ENCODE results near the gene ZNF205.
A peak's percentile ranks its signal among the peaks of the same experiment; 100 is the strongest.
"Not testable (repeated sequence)": the region's sequence is repeated elsewhere in the genome, so short reads cannot be mapped to it uniquely, and the experiment has no call there.

Gene ZNF205

GRCh38 chr16:3164121-3164991 is 52.0 kb downstream of the ZNF205 start:
- H3K4me3 ChIP-seq (ENCODE audit: low read depth, low read length, poor library complexity, severe bottlenecking) = no peak overlapping the region
- H3F3A ChIP-seq (ENCODE audit: insufficient read depth, low read length) = no peaks in the 10 kb centered on the region; the same call in 1 of the 2 replicates
- no peaks in the 10 kb centered on the region for H3K36me3 ChIP-seq (ENCODE audit: insufficient read depth, low read length)
- H3K9me3 ChIP-seq (ENCODE audit: low read length) = no peaks in the 10 kb centered on the region
- H3K79me2 ChIP-seq (ENCODE audit: insufficient read depth, low read length) = no peaks in the 10 kb centered on the region
- H3K27me3 ChIP-seq (ENCODE audit: insufficient read depth, low read length) = peaks cover 6% of the 10 kb centered on the region; the same call in 1 of the 2 replicates
- no peak overlapping the region for H3K4me2 ChIP-seq (ENCODE audit: low read length)
- peaks cover 20% of the 10 kb centered on the region for H3K4me1 ChIP-seq (ENCODE audit: insufficient read depth, low read length, severe bottlenecking)
- H3K9ac ChIP-seq (ENCODE audit: low read length) = no peak overlapping the region
- no peak overlapping the region for H2AFZ ChIP-seq (ENCODE audit: low read length)
- TF ChIP-seq EZH2 (IDR thresholded peaks at IDR 0.05; ENCODE audit: borderline replicate concordance, low read length) = no peak
- TF ChIP-seq CTCF (IDR thresholded peaks at IDR 0.05; ENCODE audit: low read length) = no peak
- no peaks in the 10 kb centered on the region for H4K20me1 ChIP-seq (ENCODE audit: insufficient read depth, low read length)
- H3K9me2 ChIP-seq (ENCODE audit: low read depth, low read length) = no peaks in the 10 kb centered on the region
- H3K27ac ChIP-seq (ENCODE audit: low read depth, low read length, poor library complexity, severe bottlenecking) = no peak overlapping the region

GRCh38 chr16:3165111-3165822 is 52.9 kb downstream of the ZNF205 start:
- TF ChIP-seq EZH2 (IDR thresholded peaks at IDR 0.05; ENCODE audit: borderline replicate concordance, low read length) (no peak), CTCF (IDR thresholded peaks at IDR 0.05; ENCODE audit: low read length) (no peak)
- Histone ChIP-seq H3K9me2 (ENCODE audit: low read depth, low read length) (no peaks in the 10 kb centered on the region), H3K79me2 (ENCODE audit: insufficient read depth, low read length) (no peaks in the 10 kb centered on the region), H2AFZ (ENCODE audit: low read length) (peak overlapping the region; percentile 93), H3F3A (ENCODE audit: insufficient read depth, low read length) (no peaks in the 10 kb centered on the region; the same call in 1 of the 2 replicates), H3K27ac (ENCODE audit: low read depth, low read length, poor library complexity, severe bottlenecking) (no peak overlapping the region), H3K9me3 (ENCODE audit: low read length) (no peaks in the 10 kb centered on the region), H3K27me3 (ENCODE audit: insufficient read depth, low read length) (peaks cover 6% of the 10 kb centered on the region), H3K4me2 (ENCODE audit: low read length) (peak overlapping the region; percentile 68), H3K4me3 (ENCODE audit: low read depth, low read length, poor library complexity, severe bottlenecking) (peak overlapping the region; percentile 56), H3K4me1 (ENCODE audit: insufficient read depth, low read length, severe bottlenecking) (peaks cover 12% of the 10 kb centered on the region), H3K9ac (ENCODE audit: low read length) (peak overlapping the region; percentile 52; the same call in 1 of the 2 replicates), H3K36me3 (ENCODE audit: insufficient read depth, low read length) (no peaks in the 10 kb centered on the region), H4K20me1 (ENCODE audit: insufficient read depth, low read length) (no peaks in the 10 kb centered on the region)

GRCh38 chr16:3166505-3166886 is 54.1 kb downstream of the ZNF205 start:
- H3F3A ChIP-seq (ENCODE audit: insufficient read depth, low read length) = no peaks in the 10 kb centered on the region; the same call in 1 of the 2 replicates
- TF ChIP-seq EZH2 (IDR thresholded peaks at IDR 0.05; ENCODE audit: borderline replicate concordance, low read length) = no peak
- no peak for TF ChIP-seq CTCF (IDR thresholded peaks at IDR 0.05; ENCODE audit: low read length)
- no peak overlapping the region for H2AFZ ChIP-seq (ENCODE audit: low read length)
- H3K9me2 ChIP-seq (ENCODE audit: low read depth, low read length) = no peaks in the 10 kb centered on the region
- no peak overlapping the region for H3K27ac ChIP-seq (ENCODE audit: low read depth, low read length, poor library complexity, severe bottlenecking)
- no peaks in the 10 kb centered on the region for H3K9me3 ChIP-seq (ENCODE audit: low read length)
- H3K27me3 ChIP-seq (ENCODE audit: insufficient read depth, low read length) = peaks cover 6% of the 10 kb centered on the region
- no peak overlapping the region for H3K4me2 ChIP-seq (ENCODE audit: low read length)
- no peaks in the 10 kb centered on the region for H3K79me2 ChIP-seq (ENCODE audit: insufficient read depth, low read length)
- no peaks in the 10 kb centered on the region for H3K36me3 ChIP-seq (ENCODE audit: insufficient read depth, low read length)
- no peak overlapping the region for H3K9ac ChIP-seq (ENCODE audit: low read length)
- H4K20me1 ChIP-seq (ENCODE audit: insufficient read depth, low read length) = no peaks in the 10 kb centered on the region
- H3K4me1 ChIP-seq (ENCODE audit: insufficient read depth, low read length, severe bottlenecking) = peaks cover 20% of the 10 kb centered on the region
- no peak overlapping the region for H3K4me3 ChIP-seq (ENCODE audit: low read depth, low read length, poor library complexity, severe bottlenecking)

GRCh38 chr16:3168729-3169128 is 56.3 kb downstream of the ZNF205 start:
- peaks cover 34% of the 10 kb centered on the region for H3K4me1 ChIP-seq (ENCODE audit: insufficient read depth, low read length, severe bottlenecking)
- not testable (repeated sequence) for H3K9me3 ChIP-seq (ENCODE audit: low read length); H3K9me2 ChIP-seq (ENCODE audit: low read depth, low read length); H3K36me3 ChIP-seq (ENCODE audit: insufficient read depth, low read length); H3K4me3 ChIP-seq (ENCODE audit: low read depth, low read length, poor library complexity, severe bottlenecking); H3K27ac ChIP-seq (ENCODE audit: low read depth, low read length, poor library complexity, severe bottlenecking); H3K4me2 ChIP-seq (ENCODE audit: low read length); H3K79me2 ChIP-seq (ENCODE audit: insufficient read depth, low read length); H3K9ac ChIP-seq (ENCODE audit: low read length); H3F3A ChIP-seq (ENCODE audit: insufficient read depth, low read length); H3K27me3 ChIP-seq (ENCODE audit: insufficient read depth, low read length); H2AFZ ChIP-seq (ENCODE audit: low read length); H4K20me1 ChIP-seq (ENCODE audit: insufficient read depth, low read length)
